ENCODE results near the gene RIPK1. TPM values are rescaled to one million over a fixed set of nuclear protein-coding genes. Genes with fewer than 3 reads are reported as not detected.

RIPK1 gene
- total RNA-seq, 1 donor from 2014 or later, result 20.1 TPM

DNA sequence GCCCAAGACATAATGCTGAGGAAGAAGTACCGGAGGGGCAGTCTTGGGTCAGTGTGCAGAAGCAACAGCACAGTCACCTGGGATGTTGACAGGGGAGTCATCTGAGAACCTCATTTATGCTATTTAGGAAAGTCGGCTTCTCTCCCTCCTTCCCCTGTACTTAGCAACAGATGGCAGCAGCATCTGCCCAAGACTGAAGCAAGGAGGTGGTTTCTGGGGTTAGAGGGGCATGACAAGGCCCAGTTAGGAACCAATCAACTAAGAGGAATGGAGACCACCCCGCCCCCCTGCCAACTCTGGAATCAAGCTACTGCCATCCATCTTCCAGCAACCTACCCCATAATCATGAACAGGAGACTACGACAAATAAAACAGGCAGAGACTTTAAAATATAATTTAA is 21.7 kb downstream of the RIPK1 start:
- no peak for DNase-seq (ENCODE audit: low spot score in 2 of 2)
- intact Hi-C loops (cut with DNase I), result no loop called here
- Histone ChIP-seq H3K9me3 (no peaks in the 10 kb centered on the region), H3K4me1 (no peaks in the 10 kb centered on the region), H3K27me3 (no peaks in the 10 kb centered on the region), H3K4me3 (no peak overlapping the region), H3K27ac (no peak overlapping the region), H3K36me3 (peaks cover 42 to 52% of the 10 kb centered on the region in 2 donors)
- TF ChIP-seq, protein P1, sequence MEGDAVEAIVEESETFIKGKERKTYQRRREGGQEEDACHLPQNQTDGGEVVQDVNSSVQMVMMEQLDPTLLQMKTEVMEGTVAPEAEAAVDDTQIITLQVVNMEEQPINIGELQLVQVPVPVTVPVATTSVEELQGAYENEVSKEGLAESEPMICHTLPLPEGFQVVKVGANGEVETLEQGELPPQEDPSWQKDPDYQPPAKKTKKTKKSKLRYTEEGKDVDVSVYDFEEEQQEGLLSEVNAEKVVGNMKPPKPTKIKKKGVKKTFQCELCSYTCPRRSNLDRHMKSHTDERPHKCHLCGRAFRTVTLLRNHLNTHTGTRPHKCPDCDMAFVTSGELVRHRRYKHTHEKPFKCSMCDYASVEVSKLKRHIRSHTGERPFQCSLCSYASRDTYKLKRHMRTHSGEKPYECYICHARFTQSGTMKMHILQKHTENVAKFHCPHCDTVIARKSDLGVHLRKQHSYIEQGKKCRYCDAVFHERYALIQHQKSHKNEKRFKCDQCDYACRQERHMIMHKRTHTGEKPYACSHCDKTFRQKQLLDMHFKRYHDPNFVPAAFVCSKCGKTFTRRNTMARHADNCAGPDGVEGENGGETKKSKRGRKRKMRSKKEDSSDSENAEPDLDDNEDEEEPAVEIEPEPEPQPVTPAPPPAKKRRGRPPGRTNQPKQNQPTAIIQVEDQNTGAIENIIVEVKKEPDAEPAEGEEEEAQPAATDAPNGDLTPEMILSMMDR (IDR thresholded peaks at IDR 0.05), result no peak

DNA sequence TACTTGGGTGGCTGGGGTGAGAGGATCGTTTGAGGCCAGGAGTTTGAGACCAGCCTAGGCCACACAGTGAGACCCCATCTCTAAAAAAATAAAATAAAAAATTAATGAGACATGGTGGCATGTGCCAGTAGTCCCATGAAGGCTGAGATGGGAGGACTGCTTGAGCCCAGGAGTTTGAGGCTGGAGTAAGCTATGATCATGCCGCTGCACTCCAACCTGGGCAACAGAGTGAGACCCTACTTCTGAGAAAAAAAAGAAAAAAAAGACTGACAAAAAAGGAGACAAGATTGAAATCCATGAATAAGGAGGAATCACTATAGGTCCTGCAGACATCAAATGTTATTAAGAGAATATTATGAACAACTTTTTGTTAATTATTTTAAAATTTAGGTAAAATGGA is 26.5 kb downstream of the RIPK1 start:
- H3K36me3 ChIP-seq, result peaks cover 35 to 41% of the 10 kb centered on the region in 2 donors
- intact Hi-C loops (cut with DNase I), result no loop called here
- H3K4me1 ChIP-seq, result no peaks in the 10 kb centered on the region
- H3K27ac ChIP-seq, result no peak overlapping the region
- no peak for DNase-seq (ENCODE audit: low spot score in 2 of 2)
- TF ChIP-seq, protein P1 (IDR thresholded peaks at IDR 0.05), result no peak
- H3K4me3 ChIP-seq, result no peak overlapping the region
- H3K9me3 ChIP-seq, result no peaks in the 10 kb centered on the region
- H3K27me3 ChIP-seq, result no peaks in the 10 kb centered on the region

DNA sequence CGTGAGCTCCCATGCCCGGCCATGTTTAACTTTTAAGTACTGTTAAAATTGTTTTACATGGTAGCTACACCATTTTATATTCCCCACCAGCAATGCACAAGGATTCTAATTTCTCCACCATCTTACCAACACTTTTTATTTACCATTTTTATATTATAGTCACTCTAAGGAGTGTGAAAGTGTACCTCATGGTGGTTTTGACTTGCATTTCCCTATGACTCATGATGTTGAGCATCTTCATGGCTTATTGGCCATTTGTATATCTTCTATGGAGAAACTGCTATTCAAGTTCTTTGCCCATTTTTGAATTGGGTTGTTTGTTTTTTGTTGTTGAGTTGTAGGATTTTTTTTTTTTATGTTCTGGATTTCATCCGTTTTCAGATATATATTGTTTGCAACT is 34.6 kb downstream of the RIPK1 start:
- Histone ChIP-seq H3K9me3 (no peaks in the 10 kb centered on the region), H3K27ac (no peak overlapping the region), H3K36me3 (peaks cover 47 to 85% of the 10 kb centered on the region in 2 donors), H3K4me3 (no peak overlapping the region), H3K4me1 (no peaks in the 10 kb centered on the region), H3K27me3 (no peaks in the 10 kb centered on the region)
- intact Hi-C loops (cut with DNase I), result no loop called here
- DNase-seq (ENCODE audit: low spot score in 2 of 2), result no peak
- TF ChIP-seq, protein P1 (IDR thresholded peaks at IDR 0.05), result no peak

DNA sequence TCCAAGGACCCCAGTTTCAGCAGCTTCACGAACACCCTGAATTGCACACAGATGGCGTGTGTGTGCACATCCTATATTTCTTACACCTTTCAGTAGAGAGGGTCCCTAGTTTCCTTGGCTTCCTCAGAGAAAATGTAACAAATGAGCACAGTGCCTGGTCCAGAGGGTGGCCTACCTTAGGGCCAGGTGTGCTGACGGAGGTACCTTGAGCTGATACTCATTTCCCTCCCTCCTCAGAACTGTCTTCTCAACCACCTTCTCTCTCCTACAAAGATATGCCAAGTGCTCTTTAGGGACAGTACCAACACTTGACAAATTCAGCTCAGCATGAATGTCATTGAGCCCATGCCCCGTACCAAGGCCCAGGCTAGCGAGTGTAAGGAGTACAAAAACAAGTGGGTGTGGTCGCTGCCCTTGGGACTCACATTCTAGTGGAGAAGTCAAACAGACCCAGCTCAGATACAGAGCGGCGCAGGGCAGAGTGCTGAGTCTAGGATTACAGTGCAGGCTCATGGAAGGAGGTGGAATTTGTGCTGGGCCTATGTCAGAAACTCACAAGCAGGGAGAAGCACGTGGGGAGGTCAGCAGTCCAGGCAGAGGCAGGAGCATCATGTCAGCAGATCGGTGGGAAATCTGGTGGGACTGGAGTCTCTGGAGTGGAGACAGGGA is 40.6 kb downstream of the RIPK1 start:
- Histone ChIP-seq H3K36me3 (peaks cover 66 to 85% of the 10 kb centered on the region in 2 donors), H3K9me3 (no peaks in the 10 kb centered on the region), H3K27ac (no peak overlapping the region), H3K4me1 (no peaks in the 10 kb centered on the region), H3K27me3 (no peaks in the 10 kb centered on the region), H3K4me3 (no peak overlapping the region)
- DNase-seq (ENCODE audit: low spot score in 2 of 2), result no peak
- TF ChIP-seq, protein P1 (IDR thresholded peaks at IDR 0.05), result no peak
- intact Hi-C loops (cut with DNase I), result no loop called here

DNA sequence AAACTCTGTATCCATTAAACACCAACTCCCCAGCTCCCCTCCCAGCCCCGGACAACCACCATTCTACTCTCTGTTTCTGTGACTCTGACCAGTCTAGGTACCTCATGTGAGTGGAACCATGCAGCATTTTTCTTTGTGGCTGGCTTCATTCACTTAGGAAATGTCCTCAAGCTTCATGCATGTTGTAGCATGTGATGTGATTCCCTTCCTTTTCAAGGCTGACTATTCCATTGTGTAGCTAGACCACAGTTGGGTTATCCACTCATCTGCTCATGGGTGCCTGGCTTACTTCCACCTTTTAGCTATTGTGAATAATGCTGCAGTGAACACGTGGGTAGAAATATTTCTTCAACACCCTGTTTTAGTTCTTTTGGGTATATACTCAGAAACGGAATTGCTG is 41.5 kb downstream of the RIPK1 start:
- intact Hi-C loops (cut with DNase I), result loop anchor here (10.0 kb wide), 2 partner anchors 625 to 905 kb away; no protein-coding TSS in a partner anchor
- DNase-seq (ENCODE audit: low spot score in 2 of 2), result no peak
- no peaks in the 10 kb centered on the region for H3K27me3 ChIP-seq

More for the DNA sequence above, 41.5 kb downstream of the RIPK1 start:
- H3K36me3 ChIP-seq, result peaks cover 65 to 87% of the 10 kb centered on the region in 2 donors
- TF ChIP-seq, protein P1 (IDR thresholded peaks at IDR 0.05), result no peak
- H3K9me3 ChIP-seq, result no peaks in the 10 kb centered on the region
- H3K27ac ChIP-seq, result no peak overlapping the region
- no peaks in the 10 kb centered on the region for H3K4me1 ChIP-seq
- no peak overlapping the region for H3K4me3 ChIP-seq

Data from ascending aorta (tissue), 2 donors.